GM04504 (cell line): ENCODE data around the gene SMIM7.
"Not testable (repeated sequence)": the region's sequence is repeated elsewhere in the genome, so short reads cannot be mapped to it uniquely, and the experiment has no call there.

Experiments used
- DNase-seq: peaks from one replicate; pipeline ENCODE4 v3.0.0-alpha.2; 2012; ENCODE audit warnings: low read depth

SMIM7 gene

DNA sequence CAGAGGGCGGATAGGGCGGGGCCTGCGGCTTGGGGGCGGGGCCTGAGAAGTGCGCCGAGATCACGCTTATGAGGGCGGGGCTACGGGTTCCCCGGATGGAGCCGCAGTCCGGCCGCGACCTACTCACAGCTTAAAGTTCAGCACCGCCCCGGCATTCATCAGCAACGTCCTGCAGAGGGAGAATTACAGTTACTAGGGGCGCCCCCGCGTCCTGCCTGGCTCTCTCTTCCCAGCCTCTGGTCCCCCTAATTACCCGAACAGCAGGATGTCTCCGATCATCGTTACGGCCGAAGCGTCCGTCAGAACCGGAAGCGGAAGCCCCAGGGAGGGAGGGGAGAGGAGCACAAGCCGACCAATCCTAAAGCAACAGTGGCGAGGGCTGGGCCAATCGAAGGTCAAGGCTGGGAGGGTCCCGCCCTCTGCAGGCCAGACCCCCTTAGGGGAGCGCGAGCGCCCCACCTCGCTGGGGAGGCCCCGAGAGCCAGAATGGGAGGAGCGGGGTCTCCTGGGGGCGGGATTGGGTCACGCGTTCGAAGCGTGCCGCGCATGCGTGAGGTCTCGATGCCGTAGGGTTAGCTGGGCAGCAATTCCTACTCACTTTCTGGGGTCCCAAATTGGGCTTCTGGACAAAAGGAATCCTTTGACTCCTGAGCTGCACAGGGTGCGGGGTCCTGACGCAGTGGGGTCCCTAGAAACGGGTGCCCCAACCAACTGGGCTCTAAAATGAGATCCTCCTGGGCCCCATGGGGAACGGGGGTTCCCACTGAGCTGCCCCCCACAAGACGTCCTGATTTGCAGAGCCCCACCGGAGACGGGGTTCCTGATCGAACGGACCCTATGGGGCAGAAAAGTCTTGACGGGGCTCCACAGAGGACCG lies at the start of gene SMIM7:
TSS of gene SMIM7 (minus strand) at position 313 of the 877 bp plus-strand sequence. CDS start at position 279, 34 bp downstream.
- DNase-seq, result peak; percentile 98

DNA sequence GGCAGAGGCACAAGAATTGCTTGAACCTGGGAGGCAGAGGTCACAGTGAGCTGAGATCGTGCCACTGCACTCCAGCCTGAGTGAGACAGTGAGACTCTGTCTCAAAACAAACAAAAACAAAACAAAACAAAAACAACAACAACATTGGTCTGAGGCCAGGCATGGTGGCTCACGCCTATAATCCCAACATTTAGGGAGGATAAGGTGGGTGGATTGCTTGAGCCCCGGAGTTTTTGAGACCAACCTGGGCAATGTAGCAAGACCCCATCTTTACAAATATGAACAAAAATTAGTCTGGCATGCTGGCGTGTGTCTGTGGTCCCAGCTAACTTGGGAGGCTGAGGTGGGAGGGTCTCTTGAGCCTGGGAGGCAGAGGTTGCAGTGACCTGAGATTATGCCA lies 43.7 kb upstream of the SMIM7 start:
- DNase-seq, result no peak

DNA sequence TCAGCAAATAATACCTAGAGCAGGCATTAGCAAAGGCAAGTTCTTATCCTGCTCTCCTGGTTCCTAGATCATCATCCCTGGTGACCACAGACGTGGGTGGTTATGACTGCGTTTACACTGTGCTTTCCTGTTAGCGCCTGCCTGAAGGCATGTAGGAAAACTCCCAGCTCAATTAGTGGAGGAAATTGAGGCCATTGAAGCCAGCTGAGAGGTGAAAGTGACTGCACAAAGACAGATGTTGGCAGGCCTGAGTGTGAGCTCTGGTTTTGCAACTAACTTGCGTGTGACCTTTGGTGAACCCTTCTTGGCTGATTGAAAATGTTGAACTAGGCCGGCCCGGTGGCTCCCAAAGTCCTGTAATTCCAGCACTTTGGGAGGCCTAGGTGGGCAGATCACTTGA lies 42.2 kb upstream of the SMIM7 start:
- DNase-seq, result peak; percentile 22

DNA sequence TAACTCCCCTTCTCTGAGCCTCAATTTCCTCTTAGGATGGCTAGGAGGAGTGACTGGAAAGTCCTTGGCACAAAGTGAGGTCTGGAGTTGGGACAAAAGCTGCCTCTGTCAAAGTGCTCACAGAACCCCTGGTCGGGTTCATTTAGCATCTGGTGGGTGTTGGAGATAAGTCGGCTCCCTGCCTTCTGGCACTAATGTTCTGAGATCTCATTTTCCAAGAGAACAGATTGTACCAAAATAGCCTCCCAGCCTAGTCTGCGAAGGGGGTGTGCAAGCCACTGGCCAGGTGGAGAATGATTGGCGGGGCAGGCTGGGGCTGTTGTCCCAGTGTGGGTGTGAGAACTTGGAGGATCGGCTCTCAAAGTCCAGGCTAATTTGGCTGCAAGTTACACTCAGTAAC lies 39.0 kb upstream of the SMIM7 start:
- no peak for DNase-seq

DNA sequence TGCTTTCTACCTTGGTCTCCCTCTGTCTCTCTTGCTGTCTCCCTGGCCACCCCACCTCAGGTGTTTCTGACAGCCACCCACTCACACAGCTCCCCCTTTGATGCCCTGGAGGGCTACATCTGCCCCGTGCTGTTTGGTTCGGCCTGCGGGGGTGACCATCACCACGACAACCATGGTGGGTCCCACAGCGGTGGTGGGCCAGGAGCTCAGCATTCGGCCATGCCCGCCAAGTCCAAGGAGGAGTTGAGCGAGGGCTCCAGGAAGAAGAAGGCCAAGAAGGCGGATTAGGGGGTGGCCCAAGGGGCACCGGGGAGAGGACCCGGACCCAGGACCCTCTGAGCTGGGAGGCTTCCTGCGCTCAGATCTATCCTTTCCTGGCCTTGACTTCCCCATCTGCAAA lies 28.1 kb upstream of the SMIM7 start:
- no peak for DNase-seq

DNA sequence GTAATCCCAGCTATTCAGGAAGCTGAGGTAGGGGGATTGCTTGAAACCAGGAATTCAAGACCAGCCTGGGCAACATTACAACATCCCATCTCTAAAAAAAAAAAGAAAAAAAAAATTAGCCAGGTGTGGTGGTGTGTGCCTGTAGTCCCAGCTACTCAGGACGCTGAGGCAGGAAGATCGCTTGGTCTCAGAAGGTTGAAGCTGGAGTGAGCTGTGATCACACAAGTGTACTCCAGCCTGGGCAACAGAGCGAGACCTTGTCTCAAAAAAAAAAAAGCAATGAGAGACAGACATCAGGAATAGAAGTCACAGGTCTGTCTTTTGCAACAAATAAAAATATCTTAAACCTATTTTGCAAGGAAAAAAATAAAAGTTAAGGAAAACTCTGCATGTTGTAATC lies 24.3 kb upstream of the SMIM7 start:
- no peak for DNase-seq

DNA sequence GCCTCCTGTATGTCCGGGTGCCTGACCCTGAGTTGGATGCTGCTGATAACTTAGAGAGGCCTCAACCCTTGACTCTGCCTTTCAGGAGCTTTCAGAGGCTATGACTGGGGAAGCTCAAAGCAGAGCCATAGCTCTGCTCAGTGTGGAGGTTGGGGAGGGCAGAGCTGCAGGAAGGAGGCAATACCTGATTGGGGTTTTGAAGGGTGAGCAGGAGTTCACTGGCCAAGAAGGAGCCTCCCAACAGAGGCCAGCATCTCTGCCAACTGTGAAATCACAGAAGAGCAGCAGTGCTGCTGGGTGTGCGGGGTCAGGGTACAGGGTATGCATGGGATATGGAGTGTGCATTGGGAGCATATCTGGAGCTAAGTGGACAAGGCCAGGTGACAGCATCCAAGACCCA lies 22.6 kb upstream of the SMIM7 start:
- DNase-seq, result no peak

DNA sequence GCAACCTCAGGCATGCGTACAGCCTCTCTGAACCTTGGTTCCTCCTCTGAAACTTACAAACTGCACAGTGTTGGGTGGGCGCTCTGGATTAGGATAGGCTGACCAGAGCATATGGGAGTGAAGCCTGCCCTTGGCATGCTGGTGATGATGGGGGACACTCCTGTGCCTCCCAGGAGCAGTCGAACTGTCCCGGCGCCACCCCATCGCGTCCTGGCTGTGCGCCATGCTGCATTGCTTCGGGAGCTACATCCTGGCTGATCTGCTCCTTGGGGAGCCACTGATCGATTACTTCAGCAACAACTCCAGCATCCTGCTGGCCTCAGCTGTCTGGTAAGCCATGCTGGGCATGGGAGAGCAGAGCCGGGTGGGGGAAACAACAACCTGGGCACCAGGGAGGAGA lies 19.9 kb upstream of the SMIM7 start:
- DNase-seq, result no peak

DNA sequence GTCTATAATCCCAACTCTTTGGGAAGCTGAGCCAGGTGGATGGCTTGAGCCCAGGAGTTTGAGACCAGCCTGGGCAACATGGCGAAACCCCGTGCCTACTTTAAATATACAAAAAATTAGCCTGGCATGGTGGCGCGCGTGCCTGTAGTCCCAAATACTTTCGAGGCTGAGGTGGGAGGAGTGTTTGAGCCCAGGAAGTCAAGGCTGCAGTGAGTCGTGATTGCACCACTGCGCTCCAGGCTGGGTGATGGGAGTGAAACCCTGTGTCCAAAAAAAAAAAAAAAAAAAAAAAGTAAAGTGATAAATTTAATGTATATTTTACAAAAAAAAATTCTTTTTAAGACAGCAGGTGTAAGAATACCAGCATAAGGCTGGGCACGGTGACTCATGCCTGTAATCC lies 18.6 kb upstream of the SMIM7 start:
- no peak for DNase-seq

DNA sequence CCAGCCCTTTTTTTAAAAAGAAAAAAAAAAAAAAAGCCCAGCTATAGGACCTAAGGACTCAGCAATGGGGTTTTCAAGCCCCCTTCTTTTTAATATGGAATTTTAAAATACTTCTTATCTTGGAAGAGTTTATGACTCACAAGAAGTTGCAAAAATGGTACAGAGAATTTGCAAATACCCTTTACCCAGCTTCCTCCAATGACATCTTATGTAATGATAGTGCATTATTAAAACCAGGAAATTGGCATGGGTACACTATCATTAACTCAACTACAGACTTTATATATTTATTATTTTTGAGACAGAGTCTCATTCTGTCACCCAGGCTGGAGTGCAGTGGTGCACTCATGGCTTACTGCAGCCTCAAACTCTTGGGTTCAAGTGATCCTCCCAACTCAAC lies 17.1 kb upstream of the SMIM7 start:
- no peak for DNase-seq

DNA sequence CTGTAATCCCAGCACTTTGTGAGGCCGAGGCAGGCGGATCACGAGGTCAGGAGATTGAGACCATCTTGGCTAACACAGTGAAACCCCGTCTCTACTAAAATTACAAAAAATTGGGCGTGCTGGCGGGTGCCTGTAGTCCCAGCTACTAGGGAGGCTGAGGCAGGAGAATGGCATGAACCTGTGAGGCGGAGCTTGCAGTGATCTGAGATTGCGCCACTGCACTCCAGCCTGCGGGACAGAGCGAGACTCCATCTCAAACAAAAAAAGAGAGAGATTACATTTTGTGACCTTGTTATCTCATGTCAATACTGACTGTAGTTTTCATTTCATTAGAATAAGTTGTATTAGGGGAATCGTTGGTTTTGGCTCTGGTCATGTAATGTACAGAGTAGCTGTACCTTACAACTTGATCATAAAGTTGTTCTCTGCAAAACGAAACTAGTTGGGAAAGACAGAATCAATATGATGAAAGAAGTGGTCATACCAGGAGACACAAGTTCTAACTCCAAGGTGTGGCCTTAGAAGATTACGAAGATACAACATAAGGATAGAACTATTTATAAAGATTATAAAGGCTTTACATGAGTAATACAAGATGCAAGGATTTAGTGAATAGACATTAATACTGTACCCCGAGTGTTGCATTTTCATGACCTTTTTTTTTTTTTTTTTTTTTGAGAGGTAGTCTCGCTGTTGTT lies 16.3 kb upstream of the SMIM7 start:
- no peak for DNase-seq

DNA sequence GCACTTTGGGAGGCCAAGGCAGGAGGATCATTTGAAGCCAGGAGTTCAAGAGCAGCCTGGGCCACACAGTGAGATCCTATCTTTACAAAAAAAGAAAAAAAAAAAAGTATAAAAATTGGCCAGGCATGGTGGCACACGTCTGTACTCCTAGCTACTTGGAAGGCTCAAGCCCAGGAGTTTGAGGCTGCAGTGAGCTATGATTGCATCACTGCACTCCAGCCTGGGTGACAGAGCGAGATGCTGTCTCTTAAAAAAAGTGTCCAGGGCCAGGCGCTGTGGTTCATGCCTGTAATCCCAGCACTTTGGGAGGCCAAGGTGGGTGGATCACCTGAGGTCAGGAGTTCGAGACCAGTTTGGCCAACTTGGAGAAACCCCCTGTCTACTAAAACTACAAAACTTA lies 13.9 kb upstream of the SMIM7 start:
- not testable (repeated sequence) for DNase-seq

DNA sequence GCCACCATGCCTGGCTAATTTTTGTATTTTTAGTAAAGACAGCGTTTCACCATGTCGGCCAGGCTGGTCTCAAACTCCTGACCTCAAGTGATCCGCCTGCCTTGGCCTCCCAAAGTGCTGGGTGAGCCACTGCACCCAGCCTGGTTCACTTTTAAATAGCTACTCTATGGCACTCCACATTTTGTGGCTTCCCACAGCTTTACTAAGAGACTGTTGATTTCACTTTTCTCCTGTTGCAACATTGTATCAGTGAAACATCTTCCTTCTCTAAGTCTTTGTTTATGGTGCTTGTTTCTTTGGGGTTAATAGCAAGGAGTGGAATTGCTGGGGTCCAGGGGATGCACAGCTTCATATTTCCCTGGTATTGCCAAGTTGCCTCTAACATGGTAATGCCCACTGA lies 13.3 kb upstream of the SMIM7 start:
- no peak for DNase-seq

DNA sequence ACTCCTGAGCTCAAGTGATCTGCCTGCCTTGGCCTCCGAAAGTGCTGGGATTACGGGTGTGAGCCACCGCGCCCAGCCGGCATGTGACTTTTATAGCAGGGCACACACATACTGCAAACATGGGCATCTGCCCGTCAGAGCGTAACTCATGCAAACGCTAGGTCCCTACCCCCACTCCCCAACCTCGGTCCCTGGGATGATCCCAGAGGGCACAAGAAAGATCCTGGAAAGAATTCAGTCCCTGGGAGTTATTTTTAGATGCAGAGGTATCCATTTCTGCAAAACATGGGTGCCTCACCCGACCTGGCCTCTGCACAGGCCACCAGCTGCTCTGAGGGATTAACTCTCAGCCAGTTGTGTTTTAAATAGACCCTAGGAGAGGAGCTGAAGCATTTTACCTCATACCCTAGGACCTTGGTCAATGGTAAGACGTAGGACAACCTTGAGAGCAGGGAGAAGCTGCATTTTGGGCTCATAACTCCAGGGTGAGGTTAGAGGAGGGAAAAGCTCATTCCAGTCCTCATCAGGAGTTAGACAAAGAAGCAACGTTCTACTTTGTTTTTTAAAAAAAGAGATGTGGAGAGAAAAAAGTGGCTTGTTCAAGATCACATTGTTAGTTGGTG lies 11.8 kb upstream of the SMIM7 start:
- DNase-seq, result no peak

DNA sequence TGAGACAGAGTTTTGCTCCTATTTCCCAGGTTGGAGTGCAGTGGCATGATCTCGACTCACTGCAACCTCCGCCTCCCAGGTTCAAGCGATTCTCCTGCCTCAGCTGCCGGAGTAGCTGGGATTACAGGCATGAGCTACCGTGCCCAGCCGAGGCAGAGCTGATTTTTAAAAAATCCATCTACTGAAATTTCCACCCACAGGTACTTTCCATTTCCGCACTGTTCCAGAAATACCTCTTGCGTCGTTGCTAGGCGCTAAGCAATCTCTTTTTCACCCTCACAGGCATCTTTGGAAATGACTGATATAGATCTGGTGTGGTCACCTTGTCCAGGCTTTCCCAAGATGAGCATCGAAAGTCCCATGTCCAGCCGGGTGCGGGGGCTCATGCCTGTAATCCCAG lies 10.3 kb upstream of the SMIM7 start:
- DNase-seq, result no peak

DNA sequence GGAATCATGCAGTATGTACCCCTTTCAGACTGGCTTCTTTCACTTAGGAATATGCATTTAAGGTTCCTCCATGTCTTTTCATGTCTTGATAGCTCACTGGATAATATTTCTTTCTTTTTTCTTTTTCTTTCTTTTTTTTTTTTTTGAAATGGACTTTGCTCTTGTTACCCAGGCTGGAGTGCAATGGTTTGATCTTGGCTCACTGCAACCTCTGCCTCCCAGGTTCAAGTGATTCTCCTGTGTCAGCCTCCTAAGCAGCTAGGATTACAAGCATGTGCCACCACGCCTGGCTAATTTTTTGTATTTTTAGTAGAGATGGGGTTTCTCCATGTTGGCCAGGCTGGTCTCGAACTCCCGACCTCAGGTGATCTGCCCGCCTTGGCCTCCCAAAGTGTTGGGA lies 8.8 kb upstream of the SMIM7 start:
- DNase-seq, result not testable (repeated sequence)

DNA sequence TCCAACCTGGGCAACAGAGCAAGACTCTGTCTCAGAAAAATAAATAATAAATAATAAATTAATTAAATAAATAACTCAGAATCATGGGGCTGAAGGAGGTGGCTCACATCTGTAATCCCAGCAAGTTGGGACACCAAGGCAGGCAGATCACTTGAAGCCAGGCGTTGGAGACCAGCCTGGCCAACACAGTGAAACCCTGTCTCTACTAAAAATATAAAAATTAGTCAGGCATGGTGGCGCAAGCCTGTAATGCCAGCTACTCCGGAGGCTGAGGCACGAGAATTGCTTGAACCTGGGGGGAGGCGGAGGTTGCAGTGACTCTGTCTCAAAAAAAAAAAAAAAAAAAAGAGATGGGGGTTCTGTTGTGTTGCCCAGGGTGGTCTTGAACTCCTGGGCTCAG lies 8.2 kb upstream of the SMIM7 start:
- DNase-seq, result no peak

DNA sequence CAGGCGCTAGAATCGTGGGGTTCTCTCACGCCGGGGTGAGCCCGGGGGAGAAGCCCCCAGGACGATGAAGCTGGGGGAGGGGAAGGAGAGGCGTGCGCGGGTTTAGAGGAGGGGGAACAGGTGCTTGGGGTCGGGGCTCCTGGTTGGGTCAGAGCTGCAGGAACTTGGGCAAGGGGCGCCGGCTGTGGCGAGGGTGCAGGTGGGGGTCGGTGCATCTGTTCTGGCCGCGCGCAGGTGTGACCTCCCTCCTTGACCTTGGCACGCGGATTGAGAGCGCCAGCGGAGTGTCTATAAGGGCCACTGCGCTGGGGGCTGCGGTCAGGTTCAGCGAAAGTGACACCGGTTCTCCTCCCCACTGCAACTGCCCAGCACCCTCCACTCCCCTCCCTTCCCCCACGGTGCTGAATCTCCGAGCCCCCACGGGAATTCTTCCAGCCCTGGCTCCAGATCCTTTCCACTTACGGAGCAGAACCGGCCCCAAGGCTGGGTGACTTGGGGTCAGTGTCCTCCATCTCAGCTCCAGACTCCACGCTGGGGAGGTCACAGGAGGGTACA lies 1.6 kb upstream of the SMIM7 start:
- DNase-seq, result no peak

DNA sequence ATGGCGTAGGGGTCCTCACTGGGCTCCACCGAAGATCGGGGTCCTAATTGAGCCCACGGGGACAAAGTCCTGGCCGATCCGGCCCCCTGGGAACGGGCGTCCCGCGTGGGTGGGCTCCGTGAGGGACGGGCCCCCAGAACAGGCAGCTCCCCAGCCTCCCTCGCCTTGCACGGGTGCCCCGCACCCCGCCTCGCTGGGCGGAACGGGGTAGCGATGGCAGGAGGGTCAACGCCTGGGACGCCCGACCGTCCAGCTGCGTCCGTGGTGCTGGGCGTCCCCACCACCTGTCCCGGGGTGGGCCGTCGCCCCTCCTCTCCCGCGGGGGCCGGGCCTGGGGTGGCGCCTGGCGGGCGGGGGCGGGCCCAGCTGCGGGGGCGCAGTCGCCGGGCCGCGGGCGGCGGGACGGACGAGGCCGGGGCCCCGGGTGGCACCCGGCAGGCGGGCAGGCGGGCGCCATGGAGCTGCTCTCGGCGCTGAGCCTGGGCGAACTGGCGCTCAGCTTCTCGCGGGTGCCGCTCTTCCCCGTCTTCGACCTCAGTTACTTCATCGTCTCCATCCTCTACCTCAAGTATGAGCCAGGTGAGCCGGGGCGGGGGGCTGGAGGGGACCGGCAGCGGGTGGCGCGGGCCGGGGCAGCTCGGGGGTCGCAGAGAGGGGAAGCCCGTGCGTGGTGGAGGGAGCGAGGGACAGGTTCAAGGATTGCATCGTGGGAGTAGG lies 977 bp upstream of the SMIM7 start, which contains the start of gene TMEM38A:
TSS of gene TMEM38A (plus strand) at position 377 of the 717 bp plus-strand sequence. CDS start at position 456, 79 bp downstream.
- no peak for DNase-seq

DNA sequence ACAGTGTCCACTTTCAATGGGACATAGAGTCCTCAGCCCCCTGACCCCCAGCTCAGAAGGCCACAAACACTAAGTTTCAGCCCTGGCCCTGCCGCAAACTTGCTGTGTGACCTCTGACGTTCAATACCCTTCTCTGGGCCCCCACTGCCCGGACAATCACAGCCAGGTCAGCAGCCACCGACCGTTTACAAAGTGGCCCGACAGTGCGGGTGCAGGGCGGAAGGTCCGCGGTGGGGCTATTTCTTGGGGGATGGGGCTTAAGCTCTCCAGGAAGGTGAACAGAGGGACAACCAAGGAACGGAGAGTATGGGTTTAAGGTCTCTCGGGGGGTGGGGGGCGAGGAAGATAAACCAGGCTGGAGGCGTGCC lies 496 bp downstream of the SMIM7 start:
- no peak for DNase-seq

DNA sequence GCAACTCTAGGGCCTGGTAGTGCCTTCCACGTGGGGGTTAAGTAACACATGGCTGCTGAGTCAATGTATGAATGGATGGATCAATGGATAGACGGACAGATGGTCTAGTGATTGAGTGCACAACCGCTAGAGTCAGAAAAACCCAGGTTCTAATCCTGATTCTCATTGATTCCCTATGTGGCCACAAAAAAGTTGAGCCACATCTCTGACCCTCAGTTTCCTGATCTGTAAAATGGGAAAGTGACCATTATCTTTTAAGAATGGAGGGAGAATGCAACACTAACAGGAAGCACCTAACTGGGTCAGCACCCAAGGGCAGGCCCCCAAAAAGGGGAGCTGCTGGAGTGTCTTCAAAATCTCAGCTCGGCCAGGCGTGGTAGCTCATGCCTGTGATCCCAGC lies 2.6 kb downstream of the SMIM7 start:
- DNase-seq, result no peak

DNA sequence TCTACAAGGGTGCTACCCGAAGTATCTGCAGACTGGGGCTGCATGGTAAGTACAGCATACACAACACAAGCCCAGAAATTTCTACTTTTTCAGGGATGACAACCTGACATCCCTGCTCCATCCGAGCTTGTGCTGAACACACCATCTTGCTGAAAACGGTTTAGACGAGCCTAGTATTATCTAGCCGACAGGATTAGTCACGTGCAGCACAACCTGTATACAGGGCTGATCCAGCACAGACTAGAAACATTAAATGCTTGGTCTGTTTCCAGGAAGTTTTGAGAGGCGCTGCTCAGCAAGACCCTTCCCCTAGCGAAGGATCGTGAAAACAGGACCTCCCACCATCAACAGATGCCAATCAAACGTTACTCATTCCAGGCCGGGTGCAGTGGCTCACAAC lies 4.2 kb downstream of the SMIM7 start:
- DNase-seq, result no peak
